Measurements from ENCODE around the gene ALDOC. TPM values are rescaled to one million over a fixed set of nuclear protein-coding genes. Genes with fewer than 3 reads are reported as not detected.

The ALDOC gene
- total and polyA plus RNA-seq, 2 of the 13 experiments (the other 11 are each of a cell fraction or from before 2014, with no cell fraction given) = 15.4 to 60.9 TPM

GRCh38 chr17:28598799-28599310 is 22.2 kb upstream of the ALDOC start, which contains the start of gene SPAG5 (continued):
- TF ChIP-seq ZFP91 (CRISPR knock-in tag; IDR thresholded peaks at IDR 0.05; ENCODE audit: borderline replicate concordance) = peak; percentile 57; the same call in 1 of the 2 replicates
- TF ChIP-seq GABPB1 (CRISPR knock-in tag; IDR thresholded peaks at IDR 0.05) = peak; percentile 74; the same call in 1 of the 2 replicates

GRCh38 chr17:28598389-28598788 is 21.7 kb upstream of the ALDOC start:
- Histone ChIP-seq H3K9me3 (ENCODE audit: low read length) (no peaks in the 10 kb centered on the region), H3K79me2 (ENCODE audit: insufficient read depth, low read length) (peaks cover 14% of the 10 kb centered on the region), H3K4me1 (ENCODE audit: insufficient read depth, low read length) (peaks cover 17% of the 10 kb centered on the region), H3K27ac (ENCODE audit: extremely low read length, insufficient read depth, low read length) (peak overlapping the region; percentile 80), H4K20me1 (ENCODE audit: insufficient read depth, low read length) (no peaks in the 10 kb centered on the region), H3K4me3 (replicated peaks in 1 of 3; ENCODE audit: insufficient read depth in 1 of 3, low read depth in 2 of 3, low read length in 3 of 3) (peak overlapping the region; percentile 87 to 95 (median 95)), H3K36me3 (replicated peaks in 1 of 2; ENCODE audit: control insufficient read depth in 1 of 2, insufficient read depth in 2 of 2, low read length in 2 of 2) (no peaks in the 10 kb centered on the region; a peak in 1 of 5 replicates), H3K27me3 (ENCODE audit: control insufficient read depth in 1 of 2, insufficient read depth in 2 of 2, low read length in 2 of 2) (no peaks in the 10 kb centered on the region; a peak in 1 of 5 replicates), H2AFZ (ENCODE audit: low read length) (no peak overlapping the region), H3K4me2 (ENCODE audit: low read depth, low read length) (peak overlapping the region; percentile 98), H3K9ac (ENCODE audit: insufficient read depth, low read depth, low read length) (peak overlapping the region; percentile 88)
- CTCF ChIA-PET (ENCODE audit: low intra/inter-chr PET ratio, low total read pairs) = no interaction called here
- DNase-seq (ENCODE audit: low spot score) (no peak), ATAC-seq (peak; percentile 6), FAIRE-seq (no peak)
- TSS peak; percentile 85 for BruUV-seq (replicated peaks)
- TF ChIP-seq CREM (IDR thresholded peaks at IDR 0.05) (0 out of 2 replicates have a peak, but pooled peaks have one; percentile 11), CREM (CRISPR knock-in tag; IDR thresholded peaks at IDR 0.05) (no peak), PRDM15 (CRISPR knock-in tag; IDR thresholded peaks at IDR 0.05) (no peak), HIC2 (CRISPR knock-in tag; IDR thresholded peaks at IDR 0.05; ENCODE audit: low read depth) (no peak), ISX (CRISPR knock-in tag; conservative IDR thresholded peaks at IDR 0.05) (0 out of 2 replicates have a peak, but pooled peaks have one; percentile 14), MAZ (IDR thresholded peaks at IDR 0.05; ENCODE audit: borderline replicate concordance, low read depth, low read length) (no peak), MAZ (CRISPR knock-in tag; IDR thresholded peaks at IDR 0.05; ENCODE audit: low read depth) (0 out of 2 replicates have a peak, but pooled peaks have one; percentile 18), TEAD2 (CRISPR knock-in tag; IDR thresholded peaks at IDR 0.05) (no peak), ZNF616 (CRISPR knock-in tag; IDR thresholded peaks at IDR 0.05; ENCODE audit: low read depth) (no peak), ZNF691 (CRISPR knock-in tag; IDR thresholded peaks at IDR 0.05; ENCODE audit: borderline replicate concordance, low read depth) (0 out of 2 replicates have a peak, but pooled peaks have one; percentile 5)
- intact Hi-C loops (cut with micrococcal nuclease; ENCODE audit: unreplicated experiment) = no loop called here
- in situ Hi-C loops (cut with HindIII; ENCODE audit: extremely low pct_ligation_motif_present, low pct_unique_long_range_greater_than_20kb) = no loop called here
- 0% methylated on average over 11 of the region's 17 CpGs for WGBS (ENCODE audit: low lambda C conversion rate)
- POLR2A ChIA-PET = no interaction called here
